ENCODE measurements around the gene PTPN3.

Gene PTPN3

DNA sequence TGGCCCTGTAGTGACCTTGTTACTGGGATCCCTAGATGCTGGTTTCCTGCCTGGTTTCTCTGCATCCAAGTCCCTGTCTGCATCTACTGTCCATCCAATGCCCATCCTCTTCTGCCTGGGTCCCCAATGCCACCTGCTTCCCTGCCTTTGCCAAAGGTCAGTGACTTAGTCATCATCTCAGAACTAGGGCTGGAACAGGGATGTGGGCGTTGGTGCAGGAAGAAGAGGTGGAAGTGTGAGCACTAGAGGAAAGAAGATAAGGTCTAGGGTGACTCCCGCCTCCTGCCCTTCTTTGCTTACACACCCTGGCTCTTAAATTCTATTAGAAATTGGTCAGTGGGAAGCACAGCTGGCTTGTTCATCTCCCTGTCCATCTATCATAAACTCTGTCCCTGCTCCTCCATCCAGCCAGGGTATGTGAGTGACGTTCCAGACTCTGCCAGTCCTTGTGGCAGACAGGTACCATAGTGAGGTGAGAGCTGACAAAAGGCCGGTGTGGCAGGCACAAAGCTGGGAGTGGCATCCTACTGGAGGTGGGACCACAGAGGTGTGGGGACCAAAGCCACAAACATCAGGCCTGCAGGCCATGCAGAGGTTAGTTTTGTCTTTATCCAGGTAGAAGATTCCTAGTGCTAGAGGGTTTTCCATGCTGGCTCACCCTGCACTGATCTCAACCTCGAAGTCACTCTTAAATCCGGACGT, 9.2 kb downstream of the PTPN3 start:
- Histone ChIP-seq H3K4me3 (ENCODE audit: insufficient read depth, low read length, poor library complexity, severe bottlenecking) (no peak overlapping the region), H3K4me2 (ENCODE audit: low read depth, low read length, poor library complexity, severe bottlenecking) (no peak overlapping the region), H3K79me2 (ENCODE audit: insufficient read depth, low read length) (no peaks in the 10 kb centered on the region), H4K20me1 (ENCODE audit: low read depth, low read length) (no peaks in the 10 kb centered on the region), H3F3A (ENCODE audit: insufficient read depth) (no peaks in the 10 kb centered on the region), H3K9ac (ENCODE audit: low read length) (no peak overlapping the region), H3K27ac (ENCODE audit: low read depth, low read length) (no peak overlapping the region), H3K9me2 (replicated peaks; ENCODE audit: insufficient read depth, low read length) (no peaks in the 10 kb centered on the region), H3K27me3 (ENCODE audit: low read length) (no peaks in the 10 kb centered on the region; the same call in 1 of the 2 replicates), H3K36me3 (ENCODE audit: low read length) (no peaks in the 10 kb centered on the region), H3K9me3 (ENCODE audit: insufficient read depth, low read length) (no peaks in the 10 kb centered on the region), H2AFZ (ENCODE audit: low read depth, low read length, severe bottlenecking) (no peak overlapping the region)
- TF ChIP-seq EZH2phosphoT487 (conservative IDR thresholded peaks at IDR 0.05; ENCODE audit: low read length): no peak
- TF ChIP-seq, protein P1, sequence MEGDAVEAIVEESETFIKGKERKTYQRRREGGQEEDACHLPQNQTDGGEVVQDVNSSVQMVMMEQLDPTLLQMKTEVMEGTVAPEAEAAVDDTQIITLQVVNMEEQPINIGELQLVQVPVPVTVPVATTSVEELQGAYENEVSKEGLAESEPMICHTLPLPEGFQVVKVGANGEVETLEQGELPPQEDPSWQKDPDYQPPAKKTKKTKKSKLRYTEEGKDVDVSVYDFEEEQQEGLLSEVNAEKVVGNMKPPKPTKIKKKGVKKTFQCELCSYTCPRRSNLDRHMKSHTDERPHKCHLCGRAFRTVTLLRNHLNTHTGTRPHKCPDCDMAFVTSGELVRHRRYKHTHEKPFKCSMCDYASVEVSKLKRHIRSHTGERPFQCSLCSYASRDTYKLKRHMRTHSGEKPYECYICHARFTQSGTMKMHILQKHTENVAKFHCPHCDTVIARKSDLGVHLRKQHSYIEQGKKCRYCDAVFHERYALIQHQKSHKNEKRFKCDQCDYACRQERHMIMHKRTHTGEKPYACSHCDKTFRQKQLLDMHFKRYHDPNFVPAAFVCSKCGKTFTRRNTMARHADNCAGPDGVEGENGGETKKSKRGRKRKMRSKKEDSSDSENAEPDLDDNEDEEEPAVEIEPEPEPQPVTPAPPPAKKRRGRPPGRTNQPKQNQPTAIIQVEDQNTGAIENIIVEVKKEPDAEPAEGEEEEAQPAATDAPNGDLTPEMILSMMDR (IDR thresholded peaks at IDR 0.05; ENCODE audit: insufficient read depth, low read length, poor library complexity, severe bottlenecking): no peak

DNA sequence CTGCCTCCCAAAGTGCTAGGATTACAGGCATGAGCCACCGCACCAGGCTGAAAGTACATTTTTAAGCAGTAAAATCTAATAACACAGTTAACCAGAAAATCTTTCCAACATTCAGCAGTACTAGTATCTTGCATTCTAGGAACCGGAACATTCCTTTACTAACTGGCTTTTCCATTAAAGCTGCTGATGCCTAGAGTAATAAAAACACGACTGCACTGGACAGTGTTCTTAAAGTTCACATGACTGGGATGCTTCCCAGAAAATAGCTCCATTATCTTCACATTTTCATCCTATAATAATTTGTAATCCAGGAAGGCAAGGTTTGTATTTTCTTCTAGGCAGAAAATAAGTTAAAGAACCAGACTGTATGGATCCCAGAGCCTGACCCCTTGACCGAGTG, 9.8 kb downstream of the PTPN3 start:
- no peak for TF ChIP-seq EZH2phosphoT487 (conservative IDR thresholded peaks at IDR 0.05; ENCODE audit: low read length)

DNA sequence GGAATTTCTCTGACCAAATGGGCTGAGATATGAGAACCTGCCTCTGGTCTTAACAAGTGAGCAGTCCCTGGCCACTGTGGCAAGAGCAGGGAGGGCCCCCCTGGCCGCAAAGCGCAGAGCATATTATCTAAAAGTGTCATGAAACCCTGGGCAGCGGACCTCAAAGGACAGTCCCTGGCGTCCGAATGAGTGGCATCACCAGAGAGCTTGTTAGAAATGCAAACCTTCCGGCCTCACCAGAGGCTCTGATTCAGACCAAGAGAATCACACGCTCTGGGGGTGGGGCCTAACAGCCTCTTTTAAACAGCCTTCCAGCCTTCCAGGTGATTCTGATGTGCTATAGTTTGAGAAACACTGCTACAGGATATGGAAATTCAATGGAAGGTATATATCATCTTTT, 10.9 kb downstream of the PTPN3 start:
- no peak overlapping the region for H3K27ac ChIP-seq (ENCODE audit: low read depth, low read length)
- no peaks in the 10 kb centered on the region for H4K20me1 ChIP-seq (ENCODE audit: low read depth, low read length)
- H3K4me2 ChIP-seq (ENCODE audit: low read depth, low read length, poor library complexity, severe bottlenecking): no peak overlapping the region
- H3K9ac ChIP-seq (ENCODE audit: low read length): no peak overlapping the region
- no peaks in the 10 kb centered on the region; the same call in 1 of the 2 replicates for H3K27me3 ChIP-seq (ENCODE audit: low read length)
- H3F3A ChIP-seq (ENCODE audit: insufficient read depth): no peaks in the 10 kb centered on the region
- H3K79me2 ChIP-seq (ENCODE audit: insufficient read depth, low read length): no peaks in the 10 kb centered on the region
- H3K4me3 ChIP-seq (ENCODE audit: insufficient read depth, low read length, poor library complexity, severe bottlenecking): no peak overlapping the region
- no peaks in the 10 kb centered on the region for H3K9me3 ChIP-seq (ENCODE audit: insufficient read depth, low read length)
- no peaks in the 10 kb centered on the region for H3K9me2 ChIP-seq (replicated peaks; ENCODE audit: insufficient read depth, low read length)
- no peaks in the 10 kb centered on the region for H3K36me3 ChIP-seq (ENCODE audit: low read length)
- H2AFZ ChIP-seq (ENCODE audit: low read depth, low read length, severe bottlenecking): no peak overlapping the region
- no peak for TF ChIP-seq EZH2phosphoT487 (conservative IDR thresholded peaks at IDR 0.05; ENCODE audit: low read length)
- TF ChIP-seq, protein P1 (IDR thresholded peaks at IDR 0.05; ENCODE audit: insufficient read depth, low read length, poor library complexity, severe bottlenecking): no peak

More for the DNA sequence above, 9.8 kb downstream of the PTPN3 start:
- H3K79me2 ChIP-seq (ENCODE audit: insufficient read depth, low read length): no peaks in the 10 kb centered on the region
- no peak overlapping the region for H2AFZ ChIP-seq (ENCODE audit: low read depth, low read length, severe bottlenecking)
- no peaks in the 10 kb centered on the region; the same call in 1 of the 2 replicates for H3K27me3 ChIP-seq (ENCODE audit: low read length)
- no peaks in the 10 kb centered on the region for H3K9me2 ChIP-seq (replicated peaks; ENCODE audit: insufficient read depth, low read length)
- no peaks in the 10 kb centered on the region for H3K36me3 ChIP-seq (ENCODE audit: low read length)
- no peak overlapping the region for H3K4me3 ChIP-seq (ENCODE audit: insufficient read depth, low read length, poor library complexity, severe bottlenecking)
- H3K4me2 ChIP-seq (ENCODE audit: low read depth, low read length, poor library complexity, severe bottlenecking): no peak overlapping the region
- no peak overlapping the region for H3K27ac ChIP-seq (ENCODE audit: low read depth, low read length)
- no peak overlapping the region for H3K9ac ChIP-seq (ENCODE audit: low read length)
- no peaks in the 10 kb centered on the region for H3F3A ChIP-seq (ENCODE audit: insufficient read depth)
- H3K9me3 ChIP-seq (ENCODE audit: insufficient read depth, low read length): no peaks in the 10 kb centered on the region
- no peaks in the 10 kb centered on the region for H4K20me1 ChIP-seq (ENCODE audit: low read depth, low read length)

DNA sequence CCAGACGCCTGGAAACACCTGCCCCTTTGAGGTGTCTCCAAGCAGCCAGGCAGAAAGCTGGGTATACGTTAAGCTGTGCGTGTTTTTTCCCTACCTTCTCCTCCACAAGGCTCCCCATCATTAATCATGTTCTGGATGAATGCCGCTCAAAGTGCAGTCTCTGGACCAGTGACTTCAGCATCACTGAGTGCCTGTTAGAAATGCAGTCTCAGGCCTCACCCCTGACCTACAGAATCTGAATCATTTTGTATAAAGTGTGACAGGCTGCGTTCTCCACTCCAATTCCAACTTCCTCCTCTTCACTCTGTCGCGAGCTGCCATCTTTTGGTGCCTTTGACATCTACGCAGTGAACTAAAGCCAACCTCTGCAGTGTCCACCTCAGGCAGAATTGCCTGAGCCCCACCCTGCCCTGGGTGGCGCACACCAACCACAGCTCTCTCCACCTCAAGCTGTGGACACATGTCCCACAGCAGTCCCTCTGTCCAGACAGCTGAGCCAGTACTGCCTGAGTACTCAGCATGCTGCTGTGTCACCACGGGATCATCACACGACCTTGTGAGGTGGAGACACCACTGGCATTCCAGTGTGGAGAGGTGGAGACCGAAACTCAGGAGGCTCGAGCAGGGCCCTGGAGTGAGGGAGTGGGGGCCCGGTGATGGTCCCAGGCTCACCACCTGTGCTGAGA, 14.2 kb downstream of the PTPN3 start:
- H3K4me2 ChIP-seq (ENCODE audit: low read depth, low read length, poor library complexity, severe bottlenecking): no peak overlapping the region
- H2AFZ ChIP-seq (ENCODE audit: low read depth, low read length, severe bottlenecking): no peak overlapping the region
- no peak overlapping the region for H3K27ac ChIP-seq (ENCODE audit: low read depth, low read length)
- no peak overlapping the region for H3K9ac ChIP-seq (ENCODE audit: low read length)
- H3K9me3 ChIP-seq (ENCODE audit: insufficient read depth, low read length): no peaks in the 10 kb centered on the region
- no peaks in the 10 kb centered on the region for H3F3A ChIP-seq (ENCODE audit: insufficient read depth)
- no peak overlapping the region for H3K4me3 ChIP-seq (ENCODE audit: insufficient read depth, low read length, poor library complexity, severe bottlenecking)
- H3K36me3 ChIP-seq (ENCODE audit: low read length): no peaks in the 10 kb centered on the region
- H4K20me1 ChIP-seq (ENCODE audit: low read depth, low read length): no peaks in the 10 kb centered on the region
- H3K9me2 ChIP-seq (replicated peaks; ENCODE audit: insufficient read depth, low read length): no peaks in the 10 kb centered on the region
- no peaks in the 10 kb centered on the region for H3K79me2 ChIP-seq (ENCODE audit: insufficient read depth, low read length)
- H3K27me3 ChIP-seq (ENCODE audit: low read length): no peaks in the 10 kb centered on the region; the same call in 1 of the 2 replicates
- TF ChIP-seq, protein P1 (IDR thresholded peaks at IDR 0.05; ENCODE audit: insufficient read depth, low read length, poor library complexity, severe bottlenecking): no peak
- TF ChIP-seq EZH2phosphoT487 (conservative IDR thresholded peaks at IDR 0.05; ENCODE audit: low read length): no peak

Measured in SU-DHL-6 (cell line).